Upper lobe of left lung (tissue), 6 donors: Measurements from ENCODE around the gene ATP6V1B1. TPM values are rescaled to one million over a fixed set of nuclear protein-coding genes. Genes with fewer than 3 reads are reported as not detected.
A peak's percentile ranks its signal among the peaks of the same experiment; 100 is the strongest.

Source experiments
- ATAC-seq, 2 donors: fragments of 200-7000 bp; cut with Tn5 transposase; one replicate each; pipeline ENCODE4 v1.9.1; 2022; ENCODE audit warnings: mild to moderate bottlenecking in 2 of 2, moderate library complexity in 2 of 2; ENCODE audit not compliant: low FRiP score in 2 of 2
- DNase-seq, 2 donors: peaks; one replicate each; pipeline ENCODE4 v3.0.0-alpha.2; 2019 to 2020
- H3K27ac ChIP-seq, 4 donors: fragments of 200-600 bp; sonication (generic); one replicate each; pipeline ENCODE4 v1.5.1; 2016 to 2019
- H3K27me3 ChIP-seq, 4 donors: fragments of 200-600 bp; sonication (generic); one replicate each; pipeline ENCODE4 v1.5.1; 2017 to 2019
- H3K36me3 ChIP-seq, 4 donors: fragments of 200-600 bp; sonication (generic); one replicate each; pipeline ENCODE4 v1.5.1; 2016 to 2019
- H3K4me1 ChIP-seq, 4 donors: fragments of 200-600 bp; sonication (generic); one replicate each; pipeline ENCODE4 v1.5.1; 2018 to 2019
- H3K4me3 ChIP-seq, 4 donors: fragments of 200-600 bp; sonication (generic); one replicate each; pipeline ENCODE4 v1.5.1; 2017 to 2019; ENCODE audit warnings: mild to moderate bottlenecking in 2 of 4, moderate library complexity in 1 of 4
- H3K9me3 ChIP-seq, 4 donors: fragments of 200-600 bp; sonication (generic); one replicate each; pipeline ENCODE4 v1.5.1; 2018 to 2019
- CTCF ChIP-seq, 6 experiments: fragments of 450-650 bp in 4 of 6; fragments of 200-600 bp in 2 of 6; sonication (generic) in 2 of 6; IDR thresholded peaks; one replicate each; pipeline ENCODE4 v1.5.1; 2016 to 2019; ENCODE audit warnings: antibody characterized with exemption in 6 of 6
- EP300 ChIP-seq, 4 donors: sonication (generic); formaldehyde crosslinking; IDR thresholded peaks; one replicate each; pipeline ENCODE4 v1.5.1; 2017; ENCODE audit warnings: antibody characterized with exemption in 4 of 4, control low read depth in 2 of 4
- POLR2A ChIP-seq, 4 donors: fragments of 450-650 bp; IDR thresholded peaks; one replicate each; pipeline ENCODE4 v1.5.1; 2016 to 2017; ENCODE audit warnings: antibody characterized with exemption in 4 of 4, mild to moderate bottlenecking in 2 of 4
- POLR2AphosphoS5 ChIP-seq, 2 donors: sonication (generic); formaldehyde crosslinking; IDR thresholded peaks; one replicate each; pipeline ENCODE4 v1.5.1; 2017; ENCODE audit warnings: antibody characterized with exemption in 2 of 2
- WGBS, 2 donors: methylation state at CpG; one replicate each; pipeline ENCODE4 v1.1.5; 2017 to 2018; 5-methylcytosine and 5-hydroxymethylcytosine counted together
- total RNA-seq, 6 donors: library from RNA; depleted of rRNA in 4 of 6; stranded (reverse); fragments of >200 nt in 4 of 6; gene quantifications; one replicate each; pipeline versions ENCODE4 v1.1.0 to v1.2.1, GENCODE V29; 2016 to 2021
- donor health status: DM: no; HTN: no; CAD: no; lungs with moderate emphysema.
- donor health status: DM: no; HTN: yes; CAD: no; lungs with severe emphysema.

ATP6V1B1 gene
- total RNA-seq, 6 donors from 2014 or later, result 1.6 to 23.0 (median 3.2) TPM; not detected in 1

GRCh38 chr2:70991142-70991541 lies 55.4 kb downstream of the ATP6V1B1 start:
- H3K36me3 ChIP-seq, result peaks cover 3 to 60% (median 51%) of the 10 kb centered on the region in 4 donors
- DNase-seq, result peak; percentile 10 to 15

DNA sequence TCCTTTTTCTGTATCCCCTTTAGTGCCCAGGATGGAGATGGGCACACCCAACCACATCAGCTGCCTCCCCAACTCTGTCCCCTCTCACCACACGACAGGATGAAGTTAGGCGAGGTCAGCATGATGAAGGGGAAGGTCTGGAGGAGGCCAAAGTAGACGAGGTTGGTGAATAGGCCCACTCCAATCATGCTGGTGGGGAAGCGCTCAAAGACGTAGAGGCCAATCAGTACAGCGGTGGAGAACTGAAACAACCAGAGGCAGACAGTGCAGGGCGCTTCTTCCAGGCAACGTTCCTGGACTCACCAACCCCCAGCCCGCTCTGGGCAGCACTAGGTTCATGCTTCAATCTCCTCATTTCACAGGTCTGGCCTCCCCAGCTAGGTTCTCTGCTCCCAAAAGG lies 56.0 kb downstream of the ATP6V1B1 start:
- TF ChIP-seq EP300 (IDR thresholded peaks at IDR 0.05) (no peak), POLR2A (IDR thresholded peaks at IDR 0.05) (no peak), CTCF (IDR thresholded peaks at IDR 0.05) (no peak), POLR2AphosphoS5 (IDR thresholded peaks at IDR 0.05) (no peak)
- Histone ChIP-seq H3K9me3 (no peaks in the 10 kb centered on the region), H3K4me3 (no peak overlapping the region), H3K36me3 (peaks cover 3 to 54% (median 45%) of the 10 kb centered on the region in 4 donors), H3K27ac (no peak overlapping the region), H3K27me3 (no peaks in the 10 kb centered on the region), H3K4me1 (peaks cover 14 to 34% (median 19%) of the 10 kb centered on the region in 4 donors)
- DNase-seq (no peak), ATAC-seq (no peak)
- WGBS, 2 donors, result 83 to 85% methylated on average over 9 of the region's 9 CpGs

More at GRCh38 chr2:70991142-70991541, 55.4 kb downstream of the ATP6V1B1 start:
- H3K27ac ChIP-seq, result no peak overlapping the region
- ATAC-seq, result no peak
- TF ChIP-seq EP300 (IDR thresholded peaks at IDR 0.05), result no peak
- no peak overlapping the region for H3K4me3 ChIP-seq
- no peaks in the 10 kb centered on the region for H3K9me3 ChIP-seq
- peaks cover 14 to 34% (median 19%) of the 10 kb centered on the region in 4 donors for H3K4me1 ChIP-seq
- 93 to 98% methylated on average over 2 to 5 of the region's 5 CpGs for WGBS, 2 donors
- H3K27me3 ChIP-seq, result no peaks in the 10 kb centered on the region

DNA sequence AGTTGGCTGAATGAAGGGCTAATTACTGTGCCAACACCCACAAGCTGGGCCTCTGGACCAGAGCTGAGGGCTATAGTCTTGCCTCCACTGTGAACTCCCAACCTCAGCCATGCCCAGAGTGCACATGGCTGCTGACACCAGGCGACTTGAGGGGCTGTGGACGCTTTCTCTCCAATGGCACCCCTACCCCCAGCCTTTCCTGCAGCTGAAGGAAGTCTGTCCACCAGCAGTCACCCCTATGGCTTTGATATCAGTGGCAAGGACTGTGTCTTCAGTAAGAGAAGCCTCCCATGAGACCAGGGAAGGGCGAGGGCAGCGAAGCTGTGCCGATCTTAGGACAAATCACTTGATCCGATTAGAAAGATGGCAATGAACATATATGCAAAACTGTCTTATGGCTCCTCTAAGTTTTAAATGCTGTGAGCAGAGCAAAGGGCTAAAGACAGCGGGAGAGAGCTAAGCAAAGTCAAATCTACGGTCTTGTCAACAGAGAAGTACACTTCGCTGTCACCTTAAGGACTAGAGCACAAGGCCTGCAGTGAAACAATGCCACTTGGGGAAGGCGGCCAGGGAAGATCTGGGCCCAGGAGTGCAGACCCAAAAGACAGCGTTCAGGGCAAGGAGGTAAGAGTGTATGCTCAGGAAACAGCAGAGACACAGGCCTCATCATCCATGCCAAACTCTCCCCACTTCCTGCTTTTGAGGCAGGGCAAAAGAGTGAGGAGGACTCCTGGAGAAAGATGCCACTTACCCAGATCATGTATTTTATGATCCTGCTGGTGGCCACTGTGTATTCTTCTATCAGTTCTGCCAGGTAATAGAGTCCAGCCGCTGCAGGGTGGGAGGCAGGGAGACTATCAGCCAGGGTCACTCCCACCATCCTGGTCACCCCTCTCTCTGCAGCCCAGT lies 57.5 kb downstream of the ATP6V1B1 start:
- peak overlapping the region in 3 of 4 donors; percentile 82 to 92 (median 88) for H3K27ac ChIP-seq
- TF ChIP-seq POLR2AphosphoS5 (IDR thresholded peaks at IDR 0.05) (no peak), EP300 (IDR thresholded peaks at IDR 0.05) (no peak), CTCF (IDR thresholded peaks at IDR 0.05) (no peak), POLR2A (IDR thresholded peaks at IDR 0.05) (no peak)
- H3K36me3 ChIP-seq, result peaks cover 3 to 39% (median 31%) of the 10 kb centered on the region in 4 donors
- 84 to 88% methylated on average over 11 to 12 of the region's 12 CpGs for WGBS, 2 donors
- DNase-seq (peak in 1 of 2 donors; percentile 15), ATAC-seq (no peak)
- H3K4me1 ChIP-seq, result peaks cover 14 to 34% (median 18%) of the 10 kb centered on the region in 4 donors
- peak overlapping the region in 3 of 4 donors; percentile 95 to 100 (median 99) for H3K4me3 ChIP-seq
- H3K9me3 ChIP-seq, result no peaks in the 10 kb centered on the region
- no peaks in the 10 kb centered on the region for H3K27me3 ChIP-seq

GRCh38 chr2:70994009-70994698 lies 58.5 kb downstream of the ATP6V1B1 start:
- WGBS, 2 donors, result 1% methylated on average over 26 to 27 of the region's 49 CpGs
- H3K27me3 ChIP-seq, result no peaks in the 10 kb centered on the region
- TF ChIP-seq POLR2A (IDR thresholded peaks at IDR 0.05), result no peak
- no peak for TF ChIP-seq EP300 (IDR thresholded peaks at IDR 0.05)
- H3K9me3 ChIP-seq, result no peaks in the 10 kb centered on the region
- peak overlapping the region; percentile 73 to 100 (median 97) for H3K4me3 ChIP-seq
- H3K27ac ChIP-seq, result peak overlapping the region; percentile 82 to 92 (median 90)
- ATAC-seq (peak in 1 of 2 donors; percentile 57), DNase-seq (peak in 1 of 2 donors; percentile 34)
- peaks cover 14 to 34% (median 17%) of the 10 kb centered on the region in 4 donors for H3K4me1 ChIP-seq
- peaks cover 0 to 30% (median 21%) of the 10 kb centered on the region in 4 donors for H3K36me3 ChIP-seq

DNA sequence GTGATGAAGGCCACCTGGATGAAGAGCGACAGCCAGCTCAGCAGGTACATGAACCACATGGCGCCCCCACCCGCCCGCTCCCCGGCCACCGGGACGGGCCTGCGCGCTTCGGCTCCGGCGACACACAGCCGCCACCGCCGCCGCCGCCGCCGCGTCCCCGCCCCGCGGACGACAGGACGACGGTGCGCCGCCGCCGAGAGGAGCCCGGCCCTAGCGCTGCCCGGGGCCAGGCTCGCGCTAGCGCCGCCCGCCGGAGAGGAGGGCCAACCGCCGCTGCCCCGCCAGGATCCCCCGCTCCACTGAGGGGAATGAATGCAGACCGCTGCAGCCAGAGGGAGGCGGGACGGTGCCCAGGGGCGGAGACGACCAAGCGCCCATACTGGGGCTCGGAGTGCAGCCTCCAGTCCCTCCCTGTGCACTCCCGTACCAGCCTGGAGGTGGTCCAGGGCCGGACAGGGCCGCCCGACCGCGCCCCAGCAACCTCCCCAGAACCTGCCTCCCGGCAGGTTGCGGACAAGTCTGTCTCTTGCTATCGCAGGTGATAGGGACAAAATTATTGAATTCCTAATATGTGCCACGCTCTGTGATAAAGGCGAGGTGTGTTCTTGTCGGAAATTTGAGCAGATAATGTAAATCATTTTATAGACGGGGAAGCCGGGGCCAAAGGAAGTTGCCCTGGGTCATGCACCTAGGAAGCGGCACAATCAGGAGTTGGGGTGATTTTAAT lies 59.2 kb downstream of the ATP6V1B1 start, which contains the start of gene TEX261:
Gene TEX261, minus strand, starts transcription at position 175 of the 727 bp plus-strand sequence. Its CDS starts 116 bp downstream, at position 59.
- H3K27me3 ChIP-seq, result no peaks in the 10 kb centered on the region
- no peaks in the 10 kb centered on the region for H3K9me3 ChIP-seq
- H3K4me1 ChIP-seq, result peaks cover 14 to 34% (median 17%) of the 10 kb centered on the region in 4 donors
- H3K27ac ChIP-seq, result peak within 1 kb of the TSS; percentile 82 to 92 (median 90)
- 0 to 1% methylated on average over 8 to 23 of the region's 65 CpGs for WGBS, 2 donors
- peaks cover 0 to 23% (median 17%) of the 10 kb centered on the region in 4 donors for H3K36me3 ChIP-seq
- peak; percentile 93 to 98 for DNase-seq
- peak; percentile 17 to 55 for TF ChIP-seq POLR2AphosphoS5 (IDR thresholded peaks at IDR 0.05)
- TF ChIP-seq EP300 (IDR thresholded peaks at IDR 0.05), result no peak
- TF ChIP-seq POLR2A (IDR thresholded peaks at IDR 0.05), result peak in 2 of 4 donors; percentile 34 to 65
- peak; percentile 66 to 96 (median 90) for TF ChIP-seq CTCF (IDR thresholded peaks at IDR 0.05)
- peak; percentile 98 to 100 for ATAC-seq
- peak within 1 kb of the TSS; percentile 73 to 100 (median 97) for H3K4me3 ChIP-seq
